ENCODE measurements around the gene GAK.

- no peak for TF ChIP-seq CERS6 (CRISPR knock-in tag; IDR thresholded peaks at IDR 0.05)
- no peak for TF ChIP-seq NCOA5 (CRISPR knock-in tag; IDR thresholded peaks at IDR 0.05)
- no peak for TF ChIP-seq TAF15 (IDR thresholded peaks at IDR 0.05; ENCODE audit: low read depth, low read length, poor library complexity, severe bottlenecking)
- TF ChIP-seq ZBTB34 (CRISPR knock-in tag; IDR thresholded peaks at IDR 0.05): no peak
- TF ChIP-seq JUND (CRISPR knock-in tag; IDR thresholded peaks at IDR 0.05): no peak
- no peak for TF ChIP-seq CTCF (CRISPR knock-in tag; IDR thresholded peaks at IDR 0.05)
- TF ChIP-seq RBAK (CRISPR knock-in tag; IDR thresholded peaks at IDR 0.05): no peak
- no peak for TF ChIP-seq POLR2A (IDR thresholded peaks at IDR 0.05; ENCODE audit: insufficient read depth in 1 of 2, low read depth in 2 of 2, low read length in 2 of 2)
- TF ChIP-seq ZNF142 (CRISPR knock-in tag; IDR thresholded peaks at IDR 0.05): no peak
Observed at GRCh38 chr4:948936-949300, 16.8 kb upstream of the GAK start.
